Endothelial cell of umbilical vein (primary cell): ENCODE measurements around the gene SH3TC1. TPM values are rescaled to one million over a fixed set of nuclear protein-coding genes. Genes with fewer than 3 reads are reported as not detected.

Experiments
- BruUV-seq: library from RNA; stranded (reverse); fragments of 400-500 nt; replicated peaks from 2 replicates; lab custom pipeline; 2021; lab: Mats Ljungman, UMichigan
- CTCF ChIA-PET: fragments of 300-600, 350-600 bp; sonication (Branson Sonifier 250); formaldehyde crosslinking; loops from one replicate; lab custom pipeline; 2021; ENCODE audit warnings: antibody characterized with exemption, inconsistent platforms; lab: Charles Lee
- POLR2A ChIA-PET: fragments of 300-600, 350-600 bp; sonication (Branson Sonifier 250); formaldehyde crosslinking; loops from one replicate; lab custom pipeline; 2021; ENCODE audit warnings: antibody characterized with exemption, inconsistent platforms; lab: Charles Lee
- DNase-seq: peaks from one replicate; pipeline ENCODE4 v3.0.0-alpha.2; 2011; ENCODE audit warnings: low read depth, low spot score
- FAIRE-seq: peaks from 2 replicates; lab custom pipeline; 2011; peaks lifted over from hg19 to GRCh38; lab: Jason Lieb, UNC
- H2AFZ ChIP-seq: 2 replicates; pipeline ENCODE4 v1.6.0; 2012; ENCODE audit warnings: low read depth, low read length, control low read depth, inconsistent platforms
- H3K27ac ChIP-seq: 2 replicates; pipeline ENCODE4 v1.5.1; 2011; ENCODE audit warnings: low read depth, mild to moderate bottlenecking, control low read depth, low read length, moderate library complexity; ENCODE audit not compliant: insufficient read depth
- H3K27me3 ChIP-seq, 2 experiments: 2 replicates each; pipeline versions ENCODE4 v1.6.0 to v1.6.1; 2011; ENCODE audit warnings: low read length in 2 of 2, mixed read lengths in 1 of 2; ENCODE audit not compliant: control insufficient read depth in 2 of 2, insufficient read depth in 2 of 2
- H3K36me3 ChIP-seq, 2 experiments: 2 replicates in 1 of 2; 3 replicates in 1 of 2; pipeline ENCODE4 v1.5.1; 2011; ENCODE audit warnings: low read length in 2 of 2, mild to moderate bottlenecking in 1 of 2, moderate library complexity in 1 of 2; ENCODE audit not compliant: control insufficient read depth in 2 of 2, insufficient read depth in 2 of 2; ENCODE audit errors: extremely low read depth in 1 of 2
- H3K4me1 ChIP-seq: 3 replicates; pipeline ENCODE4 v1.5.1; 2011; ENCODE audit warnings: mild to moderate bottlenecking, low read length; ENCODE audit not compliant: control insufficient read depth, insufficient read depth; ENCODE audit errors: extremely low read depth
- H3K4me2 ChIP-seq: 2 replicates; pipeline ENCODE4 v1.6.1; 2011; ENCODE audit warnings: low read length, control low read depth, mixed read lengths; ENCODE audit not compliant: insufficient read depth
- H3K4me3 ChIP-seq, 3 experiments: fragments of 200-600 bp in 1 of 3; sonication (generic), shearing (Covaris generic) in 1 of 3; replicated peaks in 1 of 3; 2 replicates each; pipeline ENCODE4 v1.5.1; 2011 to 2016; ENCODE audit warnings: control low read depth in 3 of 3, low read length in 3 of 3, mild to moderate bottlenecking in 2 of 3, inconsistent platforms in 1 of 3, low read depth in 1 of 3, moderate library complexity in 1 of 3; ENCODE audit not compliant: insufficient read depth in 1 of 3
- H3K79me2 ChIP-seq: 2 replicates; pipeline ENCODE4 v1.6.0; 2012; ENCODE audit warnings: low read length, inconsistent platforms; ENCODE audit not compliant: control insufficient read depth, insufficient read depth
- H3K9ac ChIP-seq: replicated peaks from 2 replicates; pipeline ENCODE3; 2011; ENCODE audit warnings: low read length, control low read depth; ENCODE audit not compliant: insufficient read depth; ENCODE audit errors: extremely low read depth
- H3K9me1 ChIP-seq: replicated peaks from 3 replicates; pipeline ENCODE4 v1.6.0; 2011; ENCODE audit warnings: mild to moderate bottlenecking, low read length; ENCODE audit not compliant: control insufficient read depth, insufficient read depth; ENCODE audit errors: extremely low read depth
- H3K9me3 ChIP-seq: replicated peaks from 2 replicates; pipeline ENCODE4 v1.5.1; 2012; ENCODE audit warnings: low read length, inconsistent platforms; ENCODE audit not compliant: control insufficient read depth, insufficient read depth
- H4K20me1 ChIP-seq: replicated peaks from 2 replicates; pipeline ENCODE3; 2011; ENCODE audit warnings: mild to moderate bottlenecking, low read length; ENCODE audit not compliant: control insufficient read depth, insufficient read depth; ENCODE audit errors: extremely low read depth
- EZH2 ChIP-seq: IDR thresholded peaks from 2 replicates; pipeline ENCODE4 v1.6.1; 2012; ENCODE audit warnings: borderline replicate concordance, low read depth, mild to moderate bottlenecking, moderate library complexity, low read length, inconsistent platforms; ENCODE audit not compliant: severe bottlenecking
- FOS ChIP-seq: IDR thresholded peaks from 2 replicates; pipeline ENCODE4 v1.6.1; 2011; ENCODE audit warnings: mild to moderate bottlenecking, low read length, moderate library complexity, borderline replicate concordance; ENCODE audit not compliant: insufficient read depth
- GATA2 ChIP-seq: IDR thresholded peaks from 2 replicates; pipeline ENCODE4 v1.7.0; 2011; ENCODE audit warnings: low read depth, mild to moderate bottlenecking, moderate library complexity, mixed read lengths, low read length; ENCODE audit not compliant: insufficient read length, insufficient read depth
- JUN ChIP-seq: IDR thresholded peaks from 2 replicates; pipeline ENCODE4 v1.6.1; 2011; ENCODE audit warnings: borderline replicate concordance, low read depth; ENCODE audit not compliant: insufficient read length, insufficient read depth
- MAX ChIP-seq: IDR thresholded peaks from 2 replicates; pipeline ENCODE4 v1.6.1; 2011; ENCODE audit not compliant: insufficient read depth, insufficient read length
- MYC ChIP-seq: IDR thresholded peaks from one replicate; pipeline ENCODE4 v1.6.1; 2011; ENCODE audit warnings: mild to moderate bottlenecking, low read depth, low read length
- POLR2A ChIP-seq: IDR thresholded peaks from 2 replicates; pipeline ENCODE4 v1.6.1; 2012; ENCODE audit warnings: low read depth, mild to moderate bottlenecking, control low read depth, low read length
- POLR2AphosphoS5 ChIP-seq: IDR thresholded peaks from 2 replicates; pipeline ENCODE4 v1.6.1; 2012; ENCODE audit warnings: low read depth, mild to moderate bottlenecking, control low read depth, low read length, moderate library complexity; ENCODE audit not compliant: insufficient read depth
- dilution Hi-C: fragments of 300-500 bp; cut with MboI; formaldehyde crosslinking; loops from one replicate; pipeline ENCODE4 v1.15.0; 2019; ENCODE audit warnings: low sequenced_read_pairs; ENCODE audit not compliant: extremely low pct_ligation_motif_present
- intact Hi-C: fragments of 100-400 bp; cut with micrococcal nuclease; formaldehyde crosslinking; loops from one replicate; pipeline ENCODE4 v1.10.0; 2022
- polyA plus RNA-seq, 4 experiments: library from polyadenylated mRNA; depleted of rRNA in 3 of 4; stranded (reverse) in 3 of 4; unstranded in 1 of 4; fragments of >200 nt; gene quantifications; 2 replicates each; pipeline versions ENCODE4 v1.2.1 to v1.2.3, GENCODE V29; 2011 to 2012; ENCODE audit warnings: missing spikeins in 1 of 4
- total RNA-seq: library from RNA; stranded (reverse); gene quantifications from 2 replicates; pipeline ENCODE4 v1.2.3, GENCODE V29; 2021
- TF ChIP-seq, protein P1 (sequence below), 2 donors: IDR thresholded peaks; 1 replicate in 1 of 2; 2 replicates in 1 of 2; pipeline ENCODE4 v1.5.1; 2011; ENCODE audit warnings: low read length in 2 of 2, mild to moderate bottlenecking in 2 of 2, moderate library complexity in 2 of 2, control low read depth in 1 of 2, inconsistent platforms in 1 of 2, low read depth in 1 of 2; ENCODE audit not compliant: insufficient read depth in 1 of 2; ENCODE audit errors: extremely low read depth in 1 of 2

SH3TC1 gene
- total and polyA plus RNA-seq, 2 donors (not counting 3 experiments of a cell fraction or from before 2014, with no cell fraction given) = 96.5 to 192 TPM

DNA sequence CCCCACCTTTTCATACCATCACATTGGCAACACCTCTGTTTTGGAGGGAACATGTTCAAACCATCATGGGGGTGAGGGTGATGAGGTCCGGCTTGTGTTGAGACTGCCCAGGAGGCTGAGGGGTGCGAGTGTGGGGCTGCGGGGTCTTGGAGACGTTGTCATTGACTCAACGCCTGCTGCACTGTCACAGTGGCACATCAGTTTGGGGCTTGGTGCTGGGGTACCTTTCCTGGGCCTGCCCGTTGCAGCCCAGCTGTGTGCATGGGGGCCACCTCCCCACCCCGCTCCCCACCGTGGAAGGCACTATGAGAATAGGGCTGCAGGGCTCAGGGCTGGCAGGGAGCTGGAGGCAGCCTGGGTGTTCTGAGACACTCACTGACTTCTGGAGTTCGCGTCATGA, 72.7 kb downstream of the SH3TC1 start:
- H3K27me3 ChIP-seq = no peaks in the 10 kb centered on the region
- DNase-seq (no peak), FAIRE-seq (no peak)
- H3K4me3 ChIP-seq = no peak overlapping the region
- intact Hi-C loops (no loop called here), dilution Hi-C loops (no loop called here)
- no peak overlapping the region for H3K4me2 ChIP-seq
- ChIA-PET CTCF (interaction anchor here (1.2 to 2.3 kb wide), 4 partner anchors 30 to 139 kb away, joined by 3 to 9 read pairs (median 4); no protein-coding TSS in a partner anchor), POLR2A (no interaction called here)
- no peaks in the 10 kb centered on the region for H3K9me3 ChIP-seq
- no peaks in the 10 kb centered on the region for H3K9me1 ChIP-seq
- no peaks in the 10 kb centered on the region for H3K36me3 ChIP-seq
- H3K4me1 ChIP-seq = peaks cover 15% of the 10 kb centered on the region
- no peak overlapping the region for H3K9ac ChIP-seq
- no peaks in the 10 kb centered on the region for H4K20me1 ChIP-seq
- no peaks in the 10 kb centered on the region for H3K79me2 ChIP-seq
- no peak overlapping the region for H3K27ac ChIP-seq
- BruUV-seq = no TSS peak
- H2AFZ ChIP-seq = no peak overlapping the region
- TF ChIP-seq GATA2 (no peak), MYC (no peak), FOS (no peak), JUN (no peak), MAX (no peak), EZH2 (no peak), POLR2AphosphoS5 (no peak), POLR2A (no peak)
- TF ChIP-seq, protein P1, sequence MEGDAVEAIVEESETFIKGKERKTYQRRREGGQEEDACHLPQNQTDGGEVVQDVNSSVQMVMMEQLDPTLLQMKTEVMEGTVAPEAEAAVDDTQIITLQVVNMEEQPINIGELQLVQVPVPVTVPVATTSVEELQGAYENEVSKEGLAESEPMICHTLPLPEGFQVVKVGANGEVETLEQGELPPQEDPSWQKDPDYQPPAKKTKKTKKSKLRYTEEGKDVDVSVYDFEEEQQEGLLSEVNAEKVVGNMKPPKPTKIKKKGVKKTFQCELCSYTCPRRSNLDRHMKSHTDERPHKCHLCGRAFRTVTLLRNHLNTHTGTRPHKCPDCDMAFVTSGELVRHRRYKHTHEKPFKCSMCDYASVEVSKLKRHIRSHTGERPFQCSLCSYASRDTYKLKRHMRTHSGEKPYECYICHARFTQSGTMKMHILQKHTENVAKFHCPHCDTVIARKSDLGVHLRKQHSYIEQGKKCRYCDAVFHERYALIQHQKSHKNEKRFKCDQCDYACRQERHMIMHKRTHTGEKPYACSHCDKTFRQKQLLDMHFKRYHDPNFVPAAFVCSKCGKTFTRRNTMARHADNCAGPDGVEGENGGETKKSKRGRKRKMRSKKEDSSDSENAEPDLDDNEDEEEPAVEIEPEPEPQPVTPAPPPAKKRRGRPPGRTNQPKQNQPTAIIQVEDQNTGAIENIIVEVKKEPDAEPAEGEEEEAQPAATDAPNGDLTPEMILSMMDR (IDR thresholded peaks at IDR 0.05; ENCODE audit: extremely low read depth in 1 of 2, insufficient read depth in 1 of 2, low read depth in 1 of 2, low read length in 2 of 2) = no peak
